PC-9 (cell line): ENCODE results near the gene EIF3K.

ENCODE experiments used
- CTCF ChIP-seq: fragments of 200-600 bp; sonication (generic); conservative IDR thresholded peaks from 2 replicates; pipeline ENCODE4 v1.6.1; 2017; ENCODE audit warnings: mixed run types, antibody characterized with exemption, mild to moderate bottlenecking, moderate library complexity
- EZH2 ChIP-seq: fragments of 200-600 bp; sonication (generic); IDR thresholded peaks from 2 replicates; pipeline ENCODE4 v1.8.0; 2017; ENCODE audit warnings: antibody characterized with exemption, low read depth

GRCh38 chr19:38650172-38650775, 31.3 kb downstream of the EIF3K start:
- no peak for TF ChIP-seq EZH2
- TF ChIP-seq CTCF: no peak
